ENCODE data around the gene ZDHHC11B.
"Not testable (repeated sequence)": the region's sequence is repeated elsewhere in the genome, so short reads cannot be mapped to it uniquely, and the experiment has no call there.

- not testable (repeated sequence) for TF ChIP-seq CTCF (IDR thresholded peaks at IDR 0.05); POLR2AphosphoS5 (IDR thresholded peaks at IDR 0.05); POLR2A (IDR thresholded peaks at IDR 0.05; ENCODE audit: low read depth); EP300 (IDR thresholded peaks at IDR 0.05)
These were observed 51.6 kb downstream of the ZDHHC11B start for GRCh38 chr5:732754-733454.

All from esophagus muscularis mucosa (tissue), 4 donors.